Measurements from ENCODE around the gene KIF25.

Gene KIF25

DNA sequence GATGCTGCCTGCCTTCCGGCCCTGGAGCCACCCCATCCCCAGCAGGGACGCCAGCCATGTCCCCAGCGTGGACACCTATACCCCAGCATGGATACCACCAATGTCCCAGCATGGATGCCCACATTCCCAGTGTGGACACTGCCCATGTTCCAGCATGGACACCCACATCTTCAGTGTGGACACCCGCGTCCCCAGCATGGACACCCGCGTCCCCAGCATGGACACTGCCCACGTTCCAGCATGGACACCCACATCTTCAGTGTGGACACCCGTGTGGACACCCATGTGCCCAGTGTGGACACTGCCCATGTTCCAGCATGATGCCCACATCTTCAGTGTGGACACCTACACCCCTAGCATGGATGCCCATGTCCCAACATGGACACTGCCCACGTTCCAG lies 88.6 kb downstream of the KIF25 start:
- no peak for DNase-seq
- Histone ChIP-seq H3K36me3 (no peaks in the 10 kb centered on the region), H3K4me1 (peaks cover 0 to 11% (median 6%) of the 10 kb centered on the region in 4 donors), H3K9me3 (no peaks in the 10 kb centered on the region), H3K27me3 (no peaks in the 10 kb centered on the region), H3K27ac (no peak overlapping the region), H3K4me3 (no peak overlapping the region)
- intact Hi-C loops (cut with DNase I; ENCODE audit: low total_unique reads) = no loop called here
- TF ChIP-seq, protein P1, sequence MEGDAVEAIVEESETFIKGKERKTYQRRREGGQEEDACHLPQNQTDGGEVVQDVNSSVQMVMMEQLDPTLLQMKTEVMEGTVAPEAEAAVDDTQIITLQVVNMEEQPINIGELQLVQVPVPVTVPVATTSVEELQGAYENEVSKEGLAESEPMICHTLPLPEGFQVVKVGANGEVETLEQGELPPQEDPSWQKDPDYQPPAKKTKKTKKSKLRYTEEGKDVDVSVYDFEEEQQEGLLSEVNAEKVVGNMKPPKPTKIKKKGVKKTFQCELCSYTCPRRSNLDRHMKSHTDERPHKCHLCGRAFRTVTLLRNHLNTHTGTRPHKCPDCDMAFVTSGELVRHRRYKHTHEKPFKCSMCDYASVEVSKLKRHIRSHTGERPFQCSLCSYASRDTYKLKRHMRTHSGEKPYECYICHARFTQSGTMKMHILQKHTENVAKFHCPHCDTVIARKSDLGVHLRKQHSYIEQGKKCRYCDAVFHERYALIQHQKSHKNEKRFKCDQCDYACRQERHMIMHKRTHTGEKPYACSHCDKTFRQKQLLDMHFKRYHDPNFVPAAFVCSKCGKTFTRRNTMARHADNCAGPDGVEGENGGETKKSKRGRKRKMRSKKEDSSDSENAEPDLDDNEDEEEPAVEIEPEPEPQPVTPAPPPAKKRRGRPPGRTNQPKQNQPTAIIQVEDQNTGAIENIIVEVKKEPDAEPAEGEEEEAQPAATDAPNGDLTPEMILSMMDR (IDR thresholded peaks at IDR 0.05) = no peak

DNA sequence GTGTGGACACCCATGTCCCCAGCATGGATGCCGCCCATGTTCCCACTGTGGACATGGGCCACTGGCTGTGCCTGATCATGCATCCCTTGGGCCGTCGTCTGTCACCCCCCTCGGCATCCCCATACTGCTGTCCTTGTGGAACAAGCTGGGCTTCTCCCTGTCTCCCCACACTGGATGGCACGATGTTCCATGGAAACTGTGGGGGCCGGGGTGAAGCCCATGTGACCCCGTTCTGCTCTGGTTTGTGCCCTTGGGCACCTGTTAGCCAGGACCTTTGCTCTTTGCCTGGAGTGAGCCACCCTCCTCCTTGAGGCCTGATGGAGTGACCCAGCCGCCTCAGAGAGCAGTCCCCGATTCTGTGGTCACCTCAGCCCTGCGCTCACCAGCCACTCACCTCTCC lies 89.1 kb downstream of the KIF25 start:
- DNase-seq = no peak
- intact Hi-C loops (cut with DNase I; ENCODE audit: low total_unique reads) = no loop called here

DNA sequence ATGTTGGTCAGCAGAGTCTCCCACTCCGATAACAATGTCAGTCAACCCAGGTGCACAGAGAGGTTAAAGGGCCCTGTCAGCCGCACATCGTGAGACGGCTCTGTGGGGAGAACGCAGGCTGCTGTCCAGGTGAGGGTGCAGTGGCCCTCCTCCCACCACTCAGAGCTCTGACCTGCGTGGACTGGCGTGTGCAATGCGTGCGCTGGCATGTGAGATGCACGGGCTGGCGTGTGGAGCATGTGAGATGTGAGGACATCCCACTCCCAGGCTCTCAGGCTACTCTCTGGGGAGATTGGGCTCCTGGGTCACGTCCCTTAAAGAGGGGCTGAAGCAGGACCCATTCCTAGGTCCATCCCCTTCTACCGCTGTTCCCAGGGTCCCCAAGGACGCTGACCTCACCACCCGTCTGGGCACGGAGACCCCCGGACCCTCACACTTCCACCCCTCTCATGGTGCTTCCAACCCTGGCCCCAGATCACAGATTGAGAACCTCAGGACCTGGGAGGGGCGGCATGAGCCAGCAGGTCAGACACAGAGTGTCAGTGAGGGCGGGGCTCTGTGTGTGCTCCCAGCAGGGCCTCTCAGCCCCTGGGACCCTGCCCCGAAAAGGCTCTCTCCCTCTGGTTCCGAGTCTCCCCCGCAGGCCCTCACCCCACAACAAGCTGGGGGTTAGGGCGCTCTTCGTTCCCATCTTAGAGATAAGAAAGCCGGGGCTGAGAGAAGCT lies 90.1 kb downstream of the KIF25 start:
- intact Hi-C loops (cut with DNase I; ENCODE audit: low total_unique reads) = no loop called here
- Histone ChIP-seq H3K27me3 (no peaks in the 10 kb centered on the region), H3K36me3 (no peaks in the 10 kb centered on the region), H3K27ac (no peak overlapping the region), H3K4me3 (no peak overlapping the region), H3K9me3 (peaks cover 0 to 5% (median 4%) of the 10 kb centered on the region in 3 donors), H3K4me1 (peaks cover 0 to 11% (median 6%) of the 10 kb centered on the region in 4 donors)
- TF ChIP-seq, protein P1 (IDR thresholded peaks at IDR 0.05) = no peak
- DNase-seq = no peak

More for the DNA sequence above, 89.1 kb downstream of the KIF25 start:
- Histone ChIP-seq H3K27ac (no peak overlapping the region), H3K36me3 (no peaks in the 10 kb centered on the region), H3K27me3 (no peaks in the 10 kb centered on the region), H3K4me1 (peaks cover 0 to 11% (median 6%) of the 10 kb centered on the region in 4 donors), H3K9me3 (no peaks in the 10 kb centered on the region), H3K4me3 (no peak overlapping the region)
- TF ChIP-seq, protein P1 (IDR thresholded peaks at IDR 0.05) = no peak

DNA sequence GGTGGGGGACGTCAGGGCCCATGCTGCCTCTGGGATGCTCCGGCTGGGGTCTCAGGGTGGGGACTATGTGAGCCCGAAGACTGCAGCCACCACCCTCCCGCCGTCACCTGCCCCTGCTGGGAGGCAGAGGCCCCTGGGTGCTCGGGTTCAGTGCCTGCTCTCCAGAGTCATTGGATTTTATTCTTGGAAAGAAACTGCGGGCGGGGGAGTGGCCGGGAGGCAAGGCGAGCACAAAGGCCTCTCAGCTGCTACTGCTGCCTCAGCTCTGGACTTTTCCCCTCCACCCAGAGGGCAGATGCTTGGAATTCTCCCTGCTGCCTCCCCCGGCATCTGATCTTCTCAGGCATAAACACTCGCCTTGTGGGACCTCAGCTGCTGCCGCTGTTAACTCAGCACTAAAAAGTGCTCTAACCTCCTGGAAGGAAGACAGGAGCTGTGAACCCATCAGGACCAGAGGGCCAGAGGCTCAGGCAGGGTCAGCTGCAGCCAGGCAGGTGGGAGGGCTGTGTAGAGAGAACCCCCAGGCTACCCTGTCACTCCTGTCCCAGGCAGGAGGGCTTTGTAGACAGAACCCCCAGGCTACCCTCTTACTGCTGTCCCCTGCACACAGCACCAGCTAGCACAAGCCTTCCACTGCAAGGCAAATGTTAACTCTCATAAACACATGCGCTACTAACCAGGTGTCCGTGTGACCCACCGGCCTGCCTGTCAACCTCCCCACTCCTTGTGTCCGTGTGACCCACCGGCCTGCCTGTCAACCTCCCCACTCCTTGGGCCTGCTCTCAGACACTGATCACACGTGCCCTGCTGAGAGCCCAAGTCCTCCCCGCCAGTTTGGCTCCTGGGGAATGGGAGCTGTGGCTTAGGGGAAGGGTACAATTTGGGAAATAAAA lies 90.9 kb downstream of the KIF25 start:
- Histone ChIP-seq H3K36me3 (no peaks in the 10 kb centered on the region), H3K27me3 (no peaks in the 10 kb centered on the region), H3K27ac (no peak overlapping the region), H3K4me3 (no peak overlapping the region), H3K9me3 (peaks cover 0 to 9% (median 5%) of the 10 kb centered on the region in 3 donors), H3K4me1 (peaks cover 0 to 11% (median 6%) of the 10 kb centered on the region in 4 donors)
- DNase-seq = no peak
- TF ChIP-seq, protein P1 (IDR thresholded peaks at IDR 0.05) = no peak
- intact Hi-C loops (cut with DNase I; ENCODE audit: low total_unique reads) = no loop called here

DNA sequence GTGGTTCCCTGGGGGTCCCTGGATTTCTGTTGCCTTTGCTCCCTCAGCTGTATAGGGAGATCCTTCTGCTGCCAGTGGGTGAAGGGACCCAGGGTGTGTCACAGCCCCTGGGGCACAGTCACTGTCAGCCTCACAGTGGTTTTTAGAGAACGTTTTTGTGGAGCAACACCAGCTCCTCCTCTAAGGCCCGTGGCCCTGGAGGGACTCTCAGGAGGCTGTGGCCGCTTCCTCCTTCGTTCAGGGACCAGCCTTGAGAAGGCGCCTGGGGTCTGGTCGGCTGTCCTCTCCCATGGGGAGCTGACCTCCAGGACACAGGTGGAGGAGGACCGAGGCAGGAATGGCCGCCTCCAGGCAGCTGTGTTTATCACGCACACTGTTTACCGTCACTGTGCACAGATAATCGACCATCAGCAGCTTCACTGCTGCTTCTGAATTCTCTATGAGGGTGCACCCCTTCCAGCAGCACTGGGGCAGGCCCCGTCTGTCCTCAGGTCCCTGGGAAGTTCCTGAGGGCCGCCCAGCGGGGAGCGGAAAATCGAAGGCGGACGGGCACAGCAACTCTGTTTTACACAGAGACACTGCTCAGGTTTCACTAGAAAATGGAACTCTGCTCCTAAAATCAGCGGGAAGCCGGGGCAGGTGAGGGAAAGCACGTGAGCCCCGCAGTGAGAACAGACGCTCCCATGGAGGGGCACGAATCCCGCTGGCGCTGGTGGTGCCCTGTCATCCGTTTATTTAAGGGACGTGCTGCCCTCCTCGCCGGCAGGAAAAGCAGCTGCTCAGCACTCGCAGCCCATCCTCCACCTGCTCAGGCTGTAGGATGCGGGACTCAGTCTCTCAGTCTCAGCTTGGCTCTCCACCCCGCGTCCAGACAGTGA lies 92.0 kb downstream of the KIF25 start:
- H3K9me3 ChIP-seq = peaks cover 0 to 9% (median 5%) of the 10 kb centered on the region in 3 donors
- no peak for DNase-seq
- no peaks in the 10 kb centered on the region for H3K36me3 ChIP-seq
- TF ChIP-seq, protein P1 (IDR thresholded peaks at IDR 0.05) = no peak
- H3K27me3 ChIP-seq = no peaks in the 10 kb centered on the region
- intact Hi-C loops (cut with DNase I; ENCODE audit: low total_unique reads) = no loop called here
- no peak overlapping the region for H3K4me3 ChIP-seq
- no peak overlapping the region for H3K27ac ChIP-seq
- peaks cover 0 to 11% (median 6%) of the 10 kb centered on the region in 4 donors for H3K4me1 ChIP-seq

Data from tibial artery (tissue), 4 donors.